Measurements from ENCODE around the gene PPP1R12B.
"Not testable (repeated sequence)": the region's sequence is repeated elsewhere in the genome, so short reads cannot be mapped to it uniquely, and the experiment has no call there.

DNA sequence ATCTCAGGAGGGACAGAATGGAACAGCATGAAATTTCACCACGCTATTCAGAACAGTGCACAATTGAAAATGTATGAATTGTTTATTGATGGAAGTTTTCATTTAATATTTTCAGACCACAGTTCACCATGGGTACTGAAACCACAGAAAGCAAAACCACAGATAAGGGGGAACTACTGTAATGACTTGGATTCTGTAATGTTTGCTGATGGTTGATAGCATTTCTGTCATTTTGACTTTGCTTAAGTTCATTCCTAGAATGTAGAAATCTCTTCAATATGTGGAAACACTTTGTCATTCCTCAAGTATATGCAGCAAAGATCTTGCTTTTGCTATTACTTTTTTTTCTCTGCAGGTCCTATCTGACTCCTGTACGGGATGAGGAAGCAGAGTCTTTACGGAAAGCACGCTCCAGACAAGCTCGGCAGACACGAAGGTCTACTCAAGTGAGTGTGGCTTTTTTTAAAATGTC is 139.7 kb downstream of the PPP1R12B start:
- not testable (repeated sequence) for TF ChIP-seq POLR2AphosphoS5 (IDR thresholded peaks at IDR 0.05; ENCODE audit: insufficient read depth, low read depth, low read length); POLR2A (IDR thresholded peaks at IDR 0.05; ENCODE audit: low read depth, low read length); EZH2 (IDR thresholded peaks at IDR 0.05; ENCODE audit: borderline replicate concordance, low read depth, low read length, severe bottlenecking); GATA2 (IDR thresholded peaks at IDR 0.05; ENCODE audit: insufficient read depth, insufficient read length, low read depth, low read length); FOS (IDR thresholded peaks at IDR 0.05; ENCODE audit: borderline replicate concordance, insufficient read depth, low read length)
- TF ChIP-seq, protein P1, sequence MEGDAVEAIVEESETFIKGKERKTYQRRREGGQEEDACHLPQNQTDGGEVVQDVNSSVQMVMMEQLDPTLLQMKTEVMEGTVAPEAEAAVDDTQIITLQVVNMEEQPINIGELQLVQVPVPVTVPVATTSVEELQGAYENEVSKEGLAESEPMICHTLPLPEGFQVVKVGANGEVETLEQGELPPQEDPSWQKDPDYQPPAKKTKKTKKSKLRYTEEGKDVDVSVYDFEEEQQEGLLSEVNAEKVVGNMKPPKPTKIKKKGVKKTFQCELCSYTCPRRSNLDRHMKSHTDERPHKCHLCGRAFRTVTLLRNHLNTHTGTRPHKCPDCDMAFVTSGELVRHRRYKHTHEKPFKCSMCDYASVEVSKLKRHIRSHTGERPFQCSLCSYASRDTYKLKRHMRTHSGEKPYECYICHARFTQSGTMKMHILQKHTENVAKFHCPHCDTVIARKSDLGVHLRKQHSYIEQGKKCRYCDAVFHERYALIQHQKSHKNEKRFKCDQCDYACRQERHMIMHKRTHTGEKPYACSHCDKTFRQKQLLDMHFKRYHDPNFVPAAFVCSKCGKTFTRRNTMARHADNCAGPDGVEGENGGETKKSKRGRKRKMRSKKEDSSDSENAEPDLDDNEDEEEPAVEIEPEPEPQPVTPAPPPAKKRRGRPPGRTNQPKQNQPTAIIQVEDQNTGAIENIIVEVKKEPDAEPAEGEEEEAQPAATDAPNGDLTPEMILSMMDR (IDR thresholded peaks at IDR 0.05; ENCODE audit: extremely low read depth in 1 of 2, insufficient read depth in 1 of 2, low read depth in 1 of 2, low read length in 2 of 2): not testable (repeated sequence)
- TF ChIP-seq, protein P2, sequence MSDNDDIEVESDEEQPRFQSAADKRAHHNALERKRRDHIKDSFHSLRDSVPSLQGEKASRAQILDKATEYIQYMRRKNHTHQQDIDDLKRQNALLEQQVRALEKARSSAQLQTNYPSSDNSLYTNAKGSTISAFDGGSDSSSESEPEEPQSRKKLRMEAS (IDR thresholded peaks at IDR 0.05; ENCODE audit: insufficient read depth, insufficient read length): not testable (repeated sequence)
